Measurements from ENCODE around the gene TRABD2B.

TRABD2B gene

DNA sequence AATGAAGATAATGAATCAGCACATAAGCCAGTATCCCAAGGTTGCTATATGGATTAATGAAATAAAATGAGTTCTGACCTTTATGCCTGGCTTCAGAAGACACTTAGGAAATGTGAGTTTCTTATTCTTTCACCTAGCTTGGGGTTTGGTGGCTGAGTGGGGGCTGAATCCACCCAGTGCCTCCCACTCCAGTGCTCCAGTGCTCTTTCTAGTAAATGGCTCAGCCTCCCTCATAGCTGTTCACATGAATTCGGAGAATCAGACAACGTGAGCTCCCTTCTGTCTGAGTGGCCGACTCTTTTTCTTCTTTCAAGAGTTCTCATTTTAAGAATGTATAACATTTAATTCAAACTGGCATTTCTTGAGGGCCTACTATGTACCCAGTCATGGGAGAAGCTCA, 43.5 kb downstream of the TRABD2B start:
- TF ChIP-seq, protein P1, sequence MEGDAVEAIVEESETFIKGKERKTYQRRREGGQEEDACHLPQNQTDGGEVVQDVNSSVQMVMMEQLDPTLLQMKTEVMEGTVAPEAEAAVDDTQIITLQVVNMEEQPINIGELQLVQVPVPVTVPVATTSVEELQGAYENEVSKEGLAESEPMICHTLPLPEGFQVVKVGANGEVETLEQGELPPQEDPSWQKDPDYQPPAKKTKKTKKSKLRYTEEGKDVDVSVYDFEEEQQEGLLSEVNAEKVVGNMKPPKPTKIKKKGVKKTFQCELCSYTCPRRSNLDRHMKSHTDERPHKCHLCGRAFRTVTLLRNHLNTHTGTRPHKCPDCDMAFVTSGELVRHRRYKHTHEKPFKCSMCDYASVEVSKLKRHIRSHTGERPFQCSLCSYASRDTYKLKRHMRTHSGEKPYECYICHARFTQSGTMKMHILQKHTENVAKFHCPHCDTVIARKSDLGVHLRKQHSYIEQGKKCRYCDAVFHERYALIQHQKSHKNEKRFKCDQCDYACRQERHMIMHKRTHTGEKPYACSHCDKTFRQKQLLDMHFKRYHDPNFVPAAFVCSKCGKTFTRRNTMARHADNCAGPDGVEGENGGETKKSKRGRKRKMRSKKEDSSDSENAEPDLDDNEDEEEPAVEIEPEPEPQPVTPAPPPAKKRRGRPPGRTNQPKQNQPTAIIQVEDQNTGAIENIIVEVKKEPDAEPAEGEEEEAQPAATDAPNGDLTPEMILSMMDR (IDR thresholded peaks at IDR 0.05; ENCODE audit: control extremely low read depth, extremely low read depth, low read depth, missing control alignments) = no peak
- ChIA-PET CTCF (no interaction called here), POLR2A (no interaction called here)

DNA sequence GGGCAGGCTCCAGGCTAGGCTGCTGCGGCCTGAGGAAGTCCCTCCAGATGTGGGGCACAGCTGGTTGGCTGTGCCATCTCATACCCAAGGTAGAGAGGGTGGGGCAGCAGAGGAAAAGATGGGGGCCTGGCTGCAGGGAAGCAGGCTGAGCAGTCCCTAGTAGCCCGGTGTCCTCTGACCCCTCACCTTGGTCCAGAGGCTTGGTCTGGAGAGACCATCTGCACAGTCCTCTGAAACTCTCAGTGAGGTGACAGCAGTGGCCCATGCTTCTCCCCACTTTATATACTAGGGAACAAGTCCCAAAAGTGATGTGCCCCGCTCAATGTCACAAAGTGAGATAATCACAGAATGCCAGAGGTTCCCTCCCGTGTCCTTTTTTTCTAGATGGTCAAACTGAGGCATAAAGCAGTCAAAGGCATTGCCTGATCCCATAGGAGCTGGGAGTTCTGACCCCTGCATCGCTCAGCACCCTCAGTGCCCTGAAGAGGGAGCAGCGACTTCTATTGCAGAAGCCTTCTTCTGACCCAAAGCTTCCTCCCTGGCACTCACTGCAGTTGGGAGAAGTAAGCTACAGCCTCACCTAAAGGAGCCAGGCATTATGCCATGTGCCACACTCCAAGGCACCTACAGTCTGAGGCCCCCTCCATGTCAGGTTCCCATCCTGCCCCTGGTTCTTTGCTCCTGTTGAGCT, 45.5 kb downstream of the TRABD2B start:
- DNase-seq (ENCODE audit: extremely low spot score) = no peak
- CTCF ChIA-PET = interaction anchor here (1.5 kb wide), 1 partner anchor 47 kb away, joined by 4 read pairs; no protein-coding TSS in a partner anchor
- POLR2A ChIA-PET = no interaction called here
- TF ChIP-seq, protein P1 (IDR thresholded peaks at IDR 0.05; ENCODE audit: control extremely low read depth, extremely low read depth, low read depth, missing control alignments) = no peak

More for the DNA sequence above, 43.5 kb downstream of the TRABD2B start:
- no peak for DNase-seq (ENCODE audit: extremely low spot score)

DNA sequence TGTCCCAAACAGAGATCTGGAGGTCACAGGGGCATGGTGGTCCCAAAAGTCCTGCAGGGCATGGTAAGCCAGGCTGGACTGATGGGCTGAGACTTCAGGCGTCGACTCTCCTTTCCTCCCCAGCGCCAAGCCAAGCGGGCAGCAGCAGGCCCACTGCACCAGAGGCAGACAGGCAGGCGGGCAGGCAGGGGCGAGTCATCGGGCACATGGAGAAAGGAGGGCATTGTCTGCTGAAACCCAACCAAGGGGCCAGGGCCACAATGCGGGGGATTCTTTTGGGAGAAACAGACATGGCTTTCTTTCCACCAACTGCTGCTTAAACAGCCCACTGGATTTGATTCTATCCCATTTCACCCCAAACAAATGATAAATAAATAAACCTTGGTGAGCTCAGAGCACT, 46.2 kb downstream of the TRABD2B start:
- CTCF ChIA-PET = no interaction called here
- POLR2A ChIA-PET = no interaction called here
- DNase-seq (ENCODE audit: extremely low spot score) = no peak
- TF ChIP-seq, protein P1 (IDR thresholded peaks at IDR 0.05; ENCODE audit: control extremely low read depth, extremely low read depth, low read depth, missing control alignments) = no peak

DNA sequence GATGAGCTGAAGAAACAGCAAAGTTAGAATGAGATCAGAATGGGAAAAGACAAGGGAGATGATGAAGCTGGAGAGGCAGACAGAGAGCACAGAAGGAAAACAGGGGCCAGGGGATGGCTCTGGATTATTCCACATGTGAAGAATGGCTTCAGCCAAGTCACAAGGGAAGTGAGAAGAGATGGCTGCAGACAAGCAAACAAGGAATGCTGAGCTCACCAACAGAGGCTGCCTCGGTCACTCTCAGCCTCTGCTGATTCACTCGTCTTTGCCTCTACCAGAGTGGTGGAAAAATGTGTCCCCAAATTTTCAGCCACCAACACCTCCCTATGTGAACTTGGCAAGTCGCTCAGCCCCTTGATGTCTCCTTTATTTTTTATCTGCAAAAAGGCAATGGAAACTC, 46.7 kb downstream of the TRABD2B start:
- DNase-seq (ENCODE audit: extremely low spot score) = no peak
- CTCF ChIA-PET = interaction anchor here (0.9 kb wide), 1 partner anchor 11 kb away, joined by 3 read pairs; no protein-coding TSS in a partner anchor
- POLR2A ChIA-PET = no interaction called here
- TF ChIP-seq, protein P1 (IDR thresholded peaks at IDR 0.05; ENCODE audit: control extremely low read depth, extremely low read depth, low read depth, missing control alignments) = no peak

DNA sequence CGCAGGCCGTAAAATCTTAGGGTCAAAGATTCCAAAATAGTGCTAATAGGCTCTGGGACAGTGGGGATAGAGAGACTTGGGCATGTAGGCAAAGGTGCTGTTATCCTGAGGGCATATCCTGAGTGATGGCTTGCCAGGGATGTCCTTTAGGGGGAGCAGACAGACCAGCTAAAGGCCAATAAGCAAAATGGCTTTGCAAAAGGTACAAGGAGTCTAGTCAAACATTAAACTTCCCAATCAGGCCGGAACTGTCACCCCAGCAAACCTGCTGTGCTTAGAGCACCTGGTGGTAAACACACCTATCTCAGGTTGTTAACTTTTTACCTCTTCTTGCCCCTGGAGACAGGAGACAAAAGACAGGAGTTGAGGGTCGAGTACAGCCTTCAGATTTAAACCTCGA, 49.1 kb downstream of the TRABD2B start:
- TF ChIP-seq, protein P1 (IDR thresholded peaks at IDR 0.05; ENCODE audit: control extremely low read depth, extremely low read depth, low read depth, missing control alignments) = no peak
- no peak for DNase-seq (ENCODE audit: extremely low spot score)
- ChIA-PET CTCF (no interaction called here), POLR2A (no interaction called here)

DNA sequence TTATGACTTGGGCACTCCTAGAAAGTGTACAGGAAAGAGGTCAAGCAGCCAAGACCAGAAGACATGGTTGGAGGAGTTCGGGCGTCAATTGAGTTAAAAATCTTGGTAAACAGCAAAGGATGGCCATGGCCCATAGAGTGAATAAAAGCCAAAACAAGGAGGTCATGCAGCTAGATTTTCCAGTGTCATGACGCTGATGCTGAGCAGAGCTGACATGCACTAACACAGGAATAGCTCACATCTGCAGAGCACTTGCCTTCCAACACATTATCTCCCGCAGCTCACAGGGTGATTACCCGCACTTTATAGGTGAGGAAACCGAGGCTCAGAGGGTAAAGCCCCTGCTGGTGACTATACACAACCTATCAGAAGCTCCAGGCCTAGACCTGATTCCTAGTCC, 49.7 kb downstream of the TRABD2B start:
- CTCF ChIA-PET = no interaction called here
- POLR2A ChIA-PET = no interaction called here
- DNase-seq (ENCODE audit: extremely low spot score) = no peak
- TF ChIP-seq, protein P1 (IDR thresholded peaks at IDR 0.05; ENCODE audit: control extremely low read depth, extremely low read depth, low read depth, missing control alignments) = no peak

All from GM10248 (cell line).